HG02588 (cell line): ENCODE measurements around the gene FGFR3.

Source experiments
- ATAC-seq: cut with Tn5 transposase; IDR thresholded peaks from one replicate; pipeline ENCODE4 v1.9.1; 2021; ENCODE audit warnings: mild to moderate bottlenecking, moderate library complexity; ENCODE audit not compliant: unreplicated experiment

Gene FGFR3

DNA sequence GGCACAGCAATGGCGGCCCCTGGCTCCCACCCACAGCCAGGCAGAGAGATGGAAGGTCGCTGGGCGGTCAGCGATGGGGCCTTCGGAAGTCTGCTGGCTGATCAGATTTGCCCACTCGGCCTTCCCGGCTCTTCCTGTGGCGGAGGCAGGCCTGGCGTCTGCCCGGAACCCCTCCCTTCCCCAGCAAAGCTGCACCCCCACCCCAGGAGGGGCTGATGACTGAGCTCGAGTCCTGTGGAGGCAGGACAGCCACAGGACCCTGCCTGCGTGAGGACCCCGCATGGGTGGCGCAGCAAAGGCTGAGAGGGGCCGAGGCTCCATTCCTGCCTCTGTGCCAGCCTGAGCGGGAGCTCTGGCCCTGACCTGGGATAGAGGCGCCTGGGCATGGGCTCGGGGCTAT lies 37.0 kb upstream of the FGFR3 start:
- no peak for ATAC-seq

DNA sequence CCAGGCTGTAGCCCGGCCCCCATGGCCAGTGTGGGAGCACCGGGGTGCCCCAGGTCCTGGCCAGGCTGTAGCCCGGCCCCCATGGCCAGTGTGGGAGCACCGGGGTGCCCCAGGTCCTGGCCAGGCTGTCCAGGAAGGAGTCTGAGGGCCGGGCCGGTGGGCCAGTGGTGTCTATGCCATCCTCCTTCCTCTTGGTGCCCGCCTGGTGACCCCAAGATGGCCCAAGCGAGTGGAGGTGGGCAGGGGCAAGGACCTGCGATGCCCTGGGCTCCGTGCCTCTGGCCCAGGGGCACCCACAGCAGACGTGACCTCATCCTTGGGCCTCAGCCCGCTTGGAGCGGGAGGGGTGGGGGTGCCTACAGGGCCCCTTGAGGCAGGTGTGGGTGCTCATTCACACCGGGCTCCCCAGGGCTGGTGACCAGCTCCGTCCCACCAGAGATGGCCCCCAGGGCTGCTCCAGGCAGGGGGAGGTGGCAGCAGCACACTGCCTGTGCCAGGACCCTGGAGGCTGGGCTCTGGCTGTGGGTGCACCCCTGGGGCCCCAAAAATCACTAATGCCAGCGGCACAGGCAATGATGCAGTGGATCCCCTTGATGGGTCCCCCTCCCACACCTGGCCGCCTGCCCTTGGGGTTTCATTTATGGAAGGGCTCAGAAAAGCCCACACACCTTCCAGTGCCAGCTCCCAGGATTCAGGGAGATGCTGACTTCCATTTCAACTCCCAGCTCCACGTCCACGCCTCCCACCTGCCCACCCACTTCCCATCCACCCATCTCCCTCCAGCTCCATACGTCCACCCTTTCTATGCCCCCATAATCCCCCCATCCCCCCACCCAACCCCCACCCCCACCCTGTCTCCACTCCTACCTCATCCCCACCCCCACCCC lies 36.0 kb upstream of the FGFR3 start:
- ATAC-seq = no peak

DNA sequence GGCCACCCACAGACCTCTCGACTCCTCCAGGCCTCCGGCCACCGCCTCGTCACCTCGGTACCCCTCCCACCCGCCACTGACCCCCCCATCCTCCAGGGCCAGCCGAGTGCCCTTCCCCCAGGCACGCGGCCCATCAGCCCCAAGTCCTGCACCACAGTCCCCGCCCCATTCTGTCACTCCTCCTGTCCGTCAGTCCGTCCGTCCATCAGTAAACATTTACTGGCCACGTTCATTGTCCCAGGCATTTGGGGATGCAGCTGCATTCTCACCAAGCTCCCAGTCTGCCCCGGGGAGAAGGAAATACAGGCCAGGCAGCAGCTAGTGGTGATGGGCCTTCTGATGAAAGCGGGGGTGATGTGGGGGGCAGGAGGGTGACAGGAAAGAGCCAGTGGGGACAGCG lies 35.3 kb upstream of the FGFR3 start:
- no peak for ATAC-seq

DNA sequence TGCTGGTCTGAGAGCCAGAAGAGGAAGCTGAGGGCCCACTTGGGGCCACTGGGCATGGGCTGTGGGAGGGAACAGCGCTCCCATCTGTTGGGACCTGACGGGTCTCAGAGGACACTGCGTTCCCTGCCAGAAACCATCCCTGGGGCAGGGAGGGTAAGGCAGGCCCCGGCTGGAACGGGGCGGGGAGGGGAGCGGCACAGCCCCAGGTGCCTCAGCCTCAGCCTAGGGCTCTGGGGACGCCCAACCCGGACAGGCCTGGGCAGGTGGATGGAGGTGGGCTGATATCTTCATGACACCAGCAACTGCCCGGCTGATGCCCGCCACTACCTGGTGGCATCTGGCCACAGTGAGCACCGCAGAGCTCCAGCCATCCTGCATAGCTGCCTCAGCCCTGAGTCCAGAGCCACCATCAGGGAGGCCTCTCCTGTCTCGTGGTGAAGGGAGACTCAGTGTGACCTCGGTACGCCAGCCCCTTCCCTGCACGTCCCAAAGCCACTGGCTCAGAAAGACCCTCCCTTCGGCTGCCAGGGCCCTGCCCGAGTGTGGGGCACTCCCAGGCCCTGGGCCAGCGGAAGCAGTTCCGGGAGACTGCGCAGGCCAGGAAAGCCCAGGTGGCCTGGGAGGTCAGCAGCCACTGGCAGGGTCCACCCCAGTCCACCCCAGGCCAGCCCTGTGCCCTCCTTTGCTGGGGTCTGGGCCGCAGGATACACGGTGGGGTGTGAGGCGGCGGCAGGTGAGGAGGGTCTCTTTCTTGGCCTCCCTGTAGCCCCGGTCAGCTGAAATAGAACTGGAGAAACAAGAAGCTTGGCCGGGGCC lies 34.6 kb upstream of the FGFR3 start:
- no peak for ATAC-seq

DNA sequence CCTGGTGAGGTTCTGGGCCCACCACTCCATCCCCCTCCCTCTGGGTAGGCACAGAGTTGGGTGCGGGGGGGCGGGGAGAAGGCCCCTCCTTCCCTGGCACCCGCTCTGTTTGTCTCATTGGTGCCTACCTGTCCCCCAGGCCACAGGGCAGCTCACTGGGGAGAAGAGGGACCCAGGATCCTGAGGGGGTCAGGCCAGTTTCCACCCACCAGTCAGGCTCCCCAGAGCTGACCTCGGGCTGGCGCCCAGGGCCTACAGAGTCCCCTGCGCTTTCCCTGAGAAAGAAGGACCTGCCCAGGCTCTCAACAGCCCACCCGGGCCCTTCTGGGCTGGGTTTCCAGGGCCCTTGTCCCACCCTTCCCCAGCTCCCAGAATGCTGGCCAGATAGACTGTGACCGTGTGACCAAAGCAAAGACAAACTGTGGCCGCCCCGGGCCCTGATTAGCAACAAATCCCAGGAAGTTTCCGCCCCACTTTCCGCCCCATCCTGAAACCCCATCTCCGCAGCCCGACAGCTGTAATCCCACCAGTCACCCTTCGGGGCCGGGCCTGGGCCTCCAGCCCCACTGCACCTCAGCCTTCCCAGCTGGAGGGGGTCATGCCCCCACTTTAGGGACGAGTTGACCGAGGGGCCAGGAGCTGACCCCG lies 33.8 kb upstream of the FGFR3 start:
- ATAC-seq = no peak

DNA sequence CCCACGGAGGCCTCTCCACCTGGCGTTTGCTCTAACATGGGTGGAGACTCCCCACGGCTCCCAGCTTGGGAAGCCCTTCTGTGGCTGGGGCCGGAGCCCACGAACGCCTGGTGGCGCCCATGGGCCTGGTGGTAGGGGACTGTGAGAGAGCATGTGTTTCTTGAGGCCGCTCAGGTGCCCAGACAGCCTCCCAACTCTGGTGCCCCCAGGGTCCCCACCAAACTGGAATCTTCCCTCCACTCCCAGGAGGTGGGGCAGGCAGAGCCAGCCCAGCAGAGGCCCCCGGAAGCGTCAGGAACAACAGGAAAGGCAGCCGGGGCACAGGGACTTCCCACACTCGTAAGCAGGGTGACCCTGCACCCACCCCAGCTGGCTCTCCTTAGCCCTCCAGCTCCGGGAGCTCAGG lies 33.3 kb upstream of the FGFR3 start:
- no peak for ATAC-seq

DNA sequence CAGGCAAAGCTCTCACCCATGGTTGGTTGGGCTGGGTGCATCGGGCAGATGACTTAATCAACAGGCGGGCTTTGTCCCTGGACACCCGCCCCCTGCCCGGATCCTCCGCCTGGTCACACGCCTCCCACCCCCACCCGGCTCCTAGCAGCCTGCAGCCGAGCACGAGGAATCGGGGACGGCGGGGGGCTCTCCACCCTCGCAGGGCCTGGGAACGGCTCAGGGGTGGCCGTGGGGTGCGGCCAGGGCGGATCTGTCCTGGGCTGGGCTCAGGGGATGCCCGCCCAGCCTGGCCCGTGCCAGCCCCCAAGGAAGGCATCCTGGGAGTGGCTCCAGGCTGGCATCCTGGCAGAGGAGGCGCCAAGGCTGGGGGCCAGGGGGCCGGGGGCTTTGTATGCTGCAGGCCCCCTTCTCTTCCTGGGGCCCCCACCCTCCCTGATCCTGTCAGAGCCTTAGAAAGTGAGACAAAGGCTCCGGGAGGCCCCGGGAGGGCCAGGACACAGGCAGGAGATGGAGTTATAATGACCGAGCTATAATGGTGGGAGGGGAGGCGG lies 32.5 kb upstream of the FGFR3 start:
- ATAC-seq = no peak

DNA sequence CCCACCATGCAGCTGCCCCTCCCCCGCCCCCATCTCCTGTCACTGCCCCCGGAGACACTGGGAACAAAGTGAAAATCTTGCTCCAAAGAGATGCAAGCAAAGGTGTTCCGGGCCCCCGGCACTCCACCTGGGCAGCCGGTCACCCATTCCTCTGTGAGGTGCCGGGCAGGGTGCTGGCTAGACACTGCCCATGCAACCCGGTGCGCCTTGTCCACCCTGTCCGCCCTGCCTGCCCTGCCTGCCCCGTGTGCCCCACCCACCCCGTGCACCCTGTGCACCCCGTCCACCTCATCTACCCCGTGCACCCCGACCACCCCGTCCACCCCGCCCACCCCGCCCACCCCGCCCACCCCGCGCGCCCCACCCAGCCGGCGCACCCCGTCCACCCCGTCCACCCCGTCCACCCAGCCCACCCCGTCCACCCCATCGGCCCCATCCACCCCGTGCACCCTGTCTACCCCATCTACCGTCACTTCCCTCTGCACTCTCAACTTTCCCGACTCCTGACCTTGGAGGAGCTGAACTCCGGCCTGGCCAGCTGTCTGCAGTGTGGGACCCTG lies 31.9 kb upstream of the FGFR3 start:
- ATAC-seq = no peak

DNA sequence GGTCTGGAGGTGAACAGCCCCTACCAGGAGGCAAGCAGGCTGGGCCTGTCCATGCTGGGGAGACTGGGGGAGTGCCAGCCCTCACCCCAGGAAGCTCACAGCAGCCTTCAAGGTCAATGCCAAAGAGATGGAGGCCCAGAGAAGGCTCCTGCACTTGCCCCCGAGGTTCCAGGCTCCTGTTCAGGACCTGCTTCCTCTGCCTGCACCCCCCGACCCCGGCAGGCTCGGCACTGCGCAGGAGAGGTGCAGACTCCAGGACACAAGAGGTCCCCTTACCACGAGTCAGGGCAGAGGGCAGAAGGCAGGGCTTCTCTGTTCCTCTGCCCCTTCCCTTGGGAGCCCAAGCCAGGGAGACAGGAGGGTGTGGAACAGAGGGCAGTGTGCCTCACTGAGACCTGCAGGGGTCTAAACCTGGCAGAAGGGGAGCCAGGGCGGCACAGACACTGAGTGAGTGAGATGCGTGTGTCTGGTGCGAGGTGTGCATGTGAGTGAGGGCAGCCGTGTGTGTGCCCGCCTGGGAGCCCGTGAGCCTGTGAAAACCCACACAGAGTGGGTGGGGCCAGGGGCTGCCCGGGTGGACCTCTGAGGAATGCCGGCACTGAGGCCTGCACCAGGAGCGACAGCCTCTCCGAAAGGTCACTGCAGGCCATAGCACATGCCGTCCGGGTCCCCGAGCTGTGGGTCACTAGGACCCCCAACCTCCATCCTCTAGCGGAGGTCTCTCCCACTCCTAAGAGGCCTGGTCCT lies 30.7 kb upstream of the FGFR3 start:
- ATAC-seq = no peak

DNA sequence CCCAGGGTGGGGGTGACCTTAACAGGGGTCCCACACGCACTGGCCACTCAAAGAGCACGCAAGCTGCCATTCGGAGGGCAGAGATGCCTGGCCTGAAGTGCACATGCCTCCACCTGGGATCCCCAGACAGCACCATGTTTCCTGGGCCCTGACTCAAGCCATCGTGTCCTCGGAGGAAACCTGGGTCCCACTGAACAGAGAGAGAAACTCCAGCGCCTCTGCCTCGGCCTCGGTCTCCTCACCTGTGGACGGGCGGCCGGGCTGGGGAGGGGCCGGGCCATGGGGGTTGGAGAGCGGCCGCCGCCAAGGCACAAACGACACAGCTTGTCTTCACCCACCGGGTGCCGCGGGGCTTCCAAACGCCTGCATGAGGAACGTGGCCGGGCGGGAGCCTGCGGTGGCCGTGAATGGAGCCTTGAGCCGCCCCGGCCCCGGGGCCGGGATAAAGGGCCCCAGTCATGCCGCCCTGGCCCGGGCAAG lies 30.0 kb upstream of the FGFR3 start:
- ATAC-seq = no peak

DNA sequence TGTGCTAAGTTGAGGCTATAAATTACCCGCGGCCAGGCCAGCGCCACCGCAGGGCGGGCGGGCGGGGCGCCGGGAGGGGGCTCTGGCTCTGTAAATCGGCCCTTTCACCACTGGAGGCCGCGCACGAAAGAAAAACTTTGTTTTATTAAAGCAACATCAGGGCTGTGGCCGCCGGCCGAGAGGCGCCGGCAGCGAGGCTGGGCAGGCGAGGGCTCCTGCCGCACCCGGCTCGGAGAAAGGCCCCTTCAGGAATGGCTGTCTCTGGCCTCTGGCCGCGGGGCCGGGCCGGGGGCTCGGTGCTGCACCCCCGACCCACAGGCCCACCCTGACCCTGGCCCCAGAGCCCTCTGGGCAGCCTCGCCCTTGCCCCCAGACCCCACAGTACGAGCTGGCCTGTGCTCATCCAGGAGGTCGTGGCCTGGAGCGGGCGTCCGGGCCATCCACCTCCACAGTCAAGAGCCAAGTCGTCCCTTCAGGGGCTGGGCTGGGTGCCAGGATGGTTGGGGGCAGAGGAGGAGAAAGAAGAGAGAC lies 29.5 kb upstream of the FGFR3 start:
- no peak for ATAC-seq

DNA sequence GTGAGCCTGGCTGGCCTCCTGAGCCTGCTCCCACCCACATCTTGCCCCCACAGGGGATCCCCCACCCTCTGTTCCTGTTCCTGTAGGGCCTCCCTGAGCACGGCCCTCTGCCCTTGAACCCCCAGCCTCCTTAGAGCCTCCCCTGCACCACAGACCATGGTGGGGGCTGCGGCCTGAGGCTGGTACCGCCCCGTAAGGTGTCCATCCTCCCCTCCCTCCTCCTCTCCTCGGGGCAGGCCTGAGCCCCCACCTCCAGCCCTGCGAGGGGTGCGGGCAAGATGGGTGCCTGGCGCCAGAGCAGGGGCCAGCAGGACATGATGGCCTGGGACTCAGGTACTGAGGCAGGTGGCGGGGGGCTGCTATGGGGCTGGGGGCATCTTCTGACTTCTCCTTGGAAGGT lies 28.4 kb upstream of the FGFR3 start:
- no peak for ATAC-seq

DNA sequence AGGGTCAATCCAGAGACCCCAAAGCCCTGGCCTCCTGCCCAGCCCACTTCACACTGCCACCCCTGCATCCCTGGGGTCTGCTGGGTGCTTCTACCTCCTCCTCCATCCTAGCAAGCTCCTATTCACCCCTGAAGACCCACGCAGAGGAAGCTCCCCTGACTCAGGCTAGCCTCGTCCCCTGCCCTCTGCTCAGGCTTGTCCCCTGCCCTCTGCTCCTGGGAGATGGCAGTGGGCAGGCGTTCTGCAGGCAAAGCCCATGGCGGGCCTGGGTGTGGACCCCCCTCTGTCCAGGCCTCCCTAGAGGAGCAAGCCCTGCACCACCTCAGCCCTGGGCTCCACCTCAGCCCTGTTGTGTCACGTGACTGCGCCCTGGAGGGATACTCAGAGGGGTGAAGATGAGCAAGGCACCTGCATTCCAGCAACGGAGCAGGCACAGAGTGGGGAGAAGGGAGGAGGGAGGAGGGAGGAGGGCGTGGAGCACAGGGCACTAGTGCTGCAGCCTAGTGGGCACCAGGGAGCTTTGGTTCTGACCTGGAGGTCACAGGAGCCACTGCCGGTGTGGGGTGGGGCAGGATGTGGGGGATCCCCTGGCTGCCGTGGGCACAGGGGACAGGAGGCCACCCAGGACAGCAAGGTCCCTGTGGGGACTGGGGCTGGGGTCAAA lies 27.6 kb upstream of the FGFR3 start:
- ATAC-seq = no peak

DNA sequence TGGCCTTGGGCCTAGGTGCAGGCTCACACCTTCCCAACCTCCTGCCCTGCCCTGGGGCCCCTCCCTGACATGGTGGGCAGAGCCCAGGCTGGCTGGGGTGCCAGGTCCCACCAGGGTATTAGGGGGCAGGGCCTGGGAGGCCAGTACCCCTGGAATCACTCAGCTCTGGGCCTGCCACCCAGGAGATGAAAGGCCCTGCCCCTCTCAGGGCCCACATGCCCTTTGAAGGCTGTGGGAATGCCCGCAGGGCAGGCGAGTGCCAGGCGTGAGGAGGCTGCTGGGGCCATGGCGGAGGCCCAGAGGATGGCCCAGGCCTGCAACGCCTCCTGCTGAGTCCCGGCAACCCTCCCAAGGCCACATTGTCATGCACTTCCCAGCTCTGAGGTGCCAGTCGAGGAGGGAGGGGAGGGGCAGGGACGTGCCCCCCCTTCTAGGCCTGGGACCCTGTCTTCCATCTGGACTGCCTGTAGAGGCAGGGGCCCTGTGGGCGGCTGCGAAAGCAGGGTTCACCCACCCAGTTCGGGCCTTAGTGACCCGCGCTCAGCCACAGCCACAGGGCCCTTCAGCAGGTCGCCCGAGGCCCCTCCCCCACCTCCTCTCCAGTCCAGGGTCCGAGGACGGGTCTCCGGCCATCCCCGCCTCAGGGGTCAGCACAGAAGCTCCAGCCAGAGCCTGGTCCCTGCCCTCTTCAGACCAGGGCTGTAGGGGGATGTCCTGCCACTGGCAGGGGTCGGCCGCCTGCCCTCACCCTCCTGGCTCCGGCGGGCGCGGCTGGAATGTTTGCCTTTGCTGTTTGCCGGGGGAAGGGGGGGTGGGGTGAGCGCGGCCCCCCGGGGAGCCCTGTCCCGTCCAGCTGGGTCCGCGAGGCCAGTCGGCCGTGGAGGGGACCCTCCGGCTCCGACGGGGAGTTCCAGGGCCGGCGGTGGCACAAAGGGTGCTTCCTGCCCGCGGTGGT lies 26.7 kb upstream of the FGFR3 start:
- ATAC-seq = no peak

DNA sequence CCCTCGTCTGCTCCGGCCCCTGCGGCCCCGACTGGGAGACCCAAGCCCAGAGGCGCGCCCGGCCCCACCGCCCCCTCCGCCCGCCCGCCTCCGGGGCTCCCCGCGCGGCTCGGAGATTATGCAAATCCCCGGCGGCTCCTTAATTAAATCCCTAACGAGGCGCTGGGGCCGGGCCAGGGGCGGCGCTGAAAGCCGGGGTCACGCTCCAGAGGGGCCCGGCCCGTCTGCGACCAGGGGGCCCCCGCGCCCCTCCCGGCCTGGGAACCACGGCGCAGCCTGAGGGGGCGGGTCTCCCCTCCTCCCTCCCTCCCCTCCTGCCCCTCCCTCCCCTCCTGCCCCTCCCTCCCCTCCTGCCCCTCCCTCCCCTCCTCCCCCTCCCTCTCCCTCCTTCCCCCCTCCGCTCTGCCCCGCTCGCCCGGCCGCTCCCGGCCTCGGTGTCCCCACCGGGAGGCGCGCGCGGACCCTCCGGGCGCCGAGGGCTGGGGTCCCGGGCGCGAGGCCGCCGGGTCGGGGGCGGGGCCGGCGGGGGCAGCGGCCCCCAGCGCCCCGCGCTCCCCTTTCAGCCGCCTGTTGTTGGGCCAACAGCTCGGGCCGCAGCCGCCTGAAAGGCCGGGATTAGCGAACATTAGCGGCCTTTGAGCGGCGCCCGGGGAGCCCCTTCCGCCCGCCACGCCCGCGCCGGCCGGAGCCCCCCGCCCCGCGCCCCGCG lies 25.9 kb upstream of the FGFR3 start:
- no peak for ATAC-seq

DNA sequence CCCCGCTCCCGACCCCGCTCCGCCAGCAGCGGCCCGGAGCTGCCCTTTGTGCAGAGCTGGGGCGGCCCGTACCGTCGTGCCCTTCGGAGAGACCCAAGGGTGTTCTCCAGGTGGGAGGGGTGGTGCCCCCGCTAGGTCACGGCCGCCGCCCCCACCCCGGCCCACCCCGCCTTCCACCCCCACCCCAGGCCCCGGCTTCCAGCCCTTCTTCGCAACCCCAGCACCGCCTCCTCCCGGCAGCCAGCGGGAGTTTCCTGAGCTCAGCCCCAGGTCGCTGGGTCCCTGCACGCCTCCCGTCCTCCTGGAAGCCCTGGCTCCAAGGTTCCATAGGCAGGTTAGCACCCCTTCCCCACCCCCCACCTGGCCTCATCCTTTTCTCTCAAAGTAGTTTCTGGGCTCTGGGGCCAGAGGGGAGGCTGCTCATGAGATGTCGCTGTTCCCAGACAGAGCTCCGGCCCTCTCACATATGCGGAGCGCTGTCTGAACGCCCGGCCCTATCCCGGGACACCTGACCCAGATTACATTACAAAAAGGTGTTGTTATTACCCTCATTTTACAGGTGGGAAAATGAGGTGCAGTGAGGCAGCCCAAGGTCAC lies 25.2 kb upstream of the FGFR3 start:
- ATAC-seq = no peak

DNA sequence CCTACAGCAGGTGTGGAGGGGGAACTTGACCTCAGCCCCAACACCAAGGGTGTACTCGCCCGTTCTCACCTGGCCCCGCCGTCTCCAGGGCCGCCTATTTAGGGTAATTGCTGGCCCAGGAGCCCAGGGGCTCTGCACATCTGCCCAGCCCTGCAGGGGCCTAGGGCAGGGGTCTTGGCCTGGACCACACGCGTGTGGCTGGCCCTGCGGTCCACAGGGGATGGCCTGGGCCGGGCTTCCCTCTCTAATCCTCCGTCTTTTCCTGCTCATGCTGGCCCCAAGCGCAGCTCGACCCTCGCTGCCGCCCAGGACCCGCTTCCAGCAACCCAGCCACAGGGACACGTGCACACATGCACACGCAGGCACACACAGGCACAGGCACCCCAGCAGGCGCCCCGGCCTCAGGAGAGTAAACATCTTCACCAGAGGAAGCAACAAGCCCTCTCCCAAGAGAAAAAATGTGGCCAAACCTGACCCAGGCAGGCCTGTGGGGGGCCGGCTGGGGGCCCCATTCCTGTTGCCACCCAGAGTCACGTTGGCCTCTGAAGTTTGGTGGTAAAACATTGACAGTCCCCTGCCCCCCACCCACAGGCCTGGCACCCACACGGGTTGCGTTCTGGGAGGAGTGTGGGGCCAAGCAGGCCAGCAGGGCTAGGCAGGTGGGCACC lies 24.6 kb upstream of the FGFR3 start:
- ATAC-seq = no peak
